Measurements from ENCODE around the gene MYOM1. TPM values are rescaled to one million over a fixed set of nuclear protein-coding genes. Genes with fewer than 3 reads are reported as not detected.

Gene MYOM1
- total RNA-seq, 1 experiment from 2014 or later = 0.92 TPM

DNA sequence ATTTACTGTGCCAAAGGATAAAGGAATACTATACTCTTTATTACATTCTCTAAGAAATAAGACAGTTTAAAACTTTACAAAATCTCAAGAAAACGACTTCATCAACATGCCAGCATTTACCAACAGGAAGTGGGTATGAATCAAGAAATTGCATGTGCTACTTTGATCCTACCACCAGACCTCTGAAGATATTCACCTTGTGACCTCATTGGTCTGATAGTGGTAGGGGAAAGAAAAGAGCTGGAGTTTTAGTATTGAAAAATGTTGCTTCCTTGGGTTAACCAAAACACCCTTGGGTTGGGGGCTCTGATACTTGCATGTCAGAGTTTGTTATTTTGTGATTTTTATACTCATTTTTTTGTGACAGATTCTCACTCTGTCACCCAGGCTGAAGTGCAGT lies 122.7 kb downstream of the MYOM1 start:
- no peak for ATAC-seq
- Histone ChIP-seq H3K9me3 (ENCODE audit: control insufficient read depth, insufficient read depth, low read depth, low read length) (no peaks in the 10 kb centered on the region), H3K27ac (ENCODE audit: low read length) (no peak overlapping the region), H3K36me3 (ENCODE audit: control insufficient read depth, insufficient read depth, low read length) (no peaks in the 10 kb centered on the region), H3K4me3 (ENCODE audit: low read depth in 2 of 2, low read length in 2 of 2) (no peak overlapping the region), H3K27me3 (ENCODE audit: control insufficient read depth, insufficient read depth, low read length) (no peaks in the 10 kb centered on the region), H3K4me1 (ENCODE audit: control insufficient read depth, insufficient read depth, low read length) (peaks cover 8% of the 10 kb centered on the region; the same call in 1 of the 2 replicates)
- in situ Hi-C loops (cut with HindIII; ENCODE audit: low pct_unique_long_range_greater_than_20kb, low sequenced_read_pairs) = no loop called here
- ChIA-PET POLR2A (no interaction called here), CTCF (no interaction called here)
- intact Hi-C loops (cut with micrococcal nuclease; ENCODE audit: unreplicated experiment) = no loop called here
- no peak for DNase-seq (ENCODE audit: low read depth, low spot score)
- TF ChIP-seq, protein P1, sequence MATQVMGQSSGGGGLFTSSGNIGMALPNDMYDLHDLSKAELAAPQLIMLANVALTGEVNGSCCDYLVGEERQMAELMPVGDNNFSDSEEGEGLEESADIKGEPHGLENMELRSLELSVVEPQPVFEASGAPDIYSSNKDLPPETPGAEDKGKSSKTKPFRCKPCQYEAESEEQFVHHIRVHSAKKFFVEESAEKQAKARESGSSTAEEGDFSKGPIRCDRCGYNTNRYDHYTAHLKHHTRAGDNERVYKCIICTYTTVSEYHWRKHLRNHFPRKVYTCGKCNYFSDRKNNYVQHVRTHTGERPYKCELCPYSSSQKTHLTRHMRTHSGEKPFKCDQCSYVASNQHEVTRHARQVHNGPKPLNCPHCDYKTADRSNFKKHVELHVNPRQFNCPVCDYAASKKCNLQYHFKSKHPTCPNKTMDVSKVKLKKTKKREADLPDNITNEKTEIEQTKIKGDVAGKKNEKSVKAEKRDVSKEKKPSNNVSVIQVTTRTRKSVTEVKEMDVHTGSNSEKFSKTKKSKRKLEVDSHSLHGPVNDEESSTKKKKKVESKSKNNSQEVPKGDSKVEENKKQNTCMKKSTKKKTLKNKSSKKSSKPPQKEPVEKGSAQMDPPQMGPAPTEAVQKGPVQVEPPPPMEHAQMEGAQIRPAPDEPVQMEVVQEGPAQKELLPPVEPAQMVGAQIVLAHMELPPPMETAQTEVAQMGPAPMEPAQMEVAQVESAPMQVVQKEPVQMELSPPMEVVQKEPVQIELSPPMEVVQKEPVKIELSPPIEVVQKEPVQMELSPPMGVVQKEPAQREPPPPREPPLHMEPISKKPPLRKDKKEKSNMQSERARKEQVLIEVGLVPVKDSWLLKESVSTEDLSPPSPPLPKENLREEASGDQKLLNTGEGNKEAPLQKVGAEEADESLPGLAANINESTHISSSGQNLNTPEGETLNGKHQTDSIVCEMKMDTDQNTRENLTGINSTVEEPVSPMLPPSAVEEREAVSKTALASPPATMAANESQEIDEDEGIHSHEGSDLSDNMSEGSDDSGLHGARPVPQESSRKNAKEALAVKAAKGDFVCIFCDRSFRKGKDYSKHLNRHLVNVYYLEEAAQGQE (IDR thresholded peaks at IDR 0.05; ENCODE audit: insufficient read depth in 1 of 2, low read depth in 2 of 2, low read length in 1 of 2) = no peak
- TF ChIP-seq, protein P2, sequence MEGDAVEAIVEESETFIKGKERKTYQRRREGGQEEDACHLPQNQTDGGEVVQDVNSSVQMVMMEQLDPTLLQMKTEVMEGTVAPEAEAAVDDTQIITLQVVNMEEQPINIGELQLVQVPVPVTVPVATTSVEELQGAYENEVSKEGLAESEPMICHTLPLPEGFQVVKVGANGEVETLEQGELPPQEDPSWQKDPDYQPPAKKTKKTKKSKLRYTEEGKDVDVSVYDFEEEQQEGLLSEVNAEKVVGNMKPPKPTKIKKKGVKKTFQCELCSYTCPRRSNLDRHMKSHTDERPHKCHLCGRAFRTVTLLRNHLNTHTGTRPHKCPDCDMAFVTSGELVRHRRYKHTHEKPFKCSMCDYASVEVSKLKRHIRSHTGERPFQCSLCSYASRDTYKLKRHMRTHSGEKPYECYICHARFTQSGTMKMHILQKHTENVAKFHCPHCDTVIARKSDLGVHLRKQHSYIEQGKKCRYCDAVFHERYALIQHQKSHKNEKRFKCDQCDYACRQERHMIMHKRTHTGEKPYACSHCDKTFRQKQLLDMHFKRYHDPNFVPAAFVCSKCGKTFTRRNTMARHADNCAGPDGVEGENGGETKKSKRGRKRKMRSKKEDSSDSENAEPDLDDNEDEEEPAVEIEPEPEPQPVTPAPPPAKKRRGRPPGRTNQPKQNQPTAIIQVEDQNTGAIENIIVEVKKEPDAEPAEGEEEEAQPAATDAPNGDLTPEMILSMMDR (IDR thresholded peaks at IDR 0.05) = no peak
- TF ChIP-seq TCF7L2 (IDR thresholded peaks at IDR 0.05; ENCODE audit: low read depth, low read length) = no peak
- no peak for TF ChIP-seq SIN3A (IDR thresholded peaks at IDR 0.05; ENCODE audit: borderline replicate concordance, insufficient read depth, low read depth, low read length)
- TF ChIP-seq POLR2AphosphoS5 (IDR thresholded peaks at IDR 0.05; ENCODE audit: low read depth, low read length) = no peak
- no TSS peak for BruUV-seq (replicated peaks)

- CTCF ChIA-PET = no interaction called here
- POLR2A ChIA-PET = no interaction called here
- Histone ChIP-seq H3K36me3 (ENCODE audit: control insufficient read depth, insufficient read depth, low read length) (no peaks in the 10 kb centered on the region), H3K4me1 (ENCODE audit: control insufficient read depth, insufficient read depth, low read length) (peaks cover 8% of the 10 kb centered on the region; the same call in 1 of the 2 replicates), H3K9me3 (ENCODE audit: control insufficient read depth, insufficient read depth, low read depth, low read length) (no peaks in the 10 kb centered on the region), H3K27me3 (ENCODE audit: control insufficient read depth, insufficient read depth, low read length) (no peaks in the 10 kb centered on the region), H3K4me3 (ENCODE audit: low read depth in 2 of 2, low read length in 2 of 2) (no peak overlapping the region), H3K27ac (ENCODE audit: low read length) (no peak overlapping the region)
- in situ Hi-C loops (cut with HindIII; ENCODE audit: low pct_unique_long_range_greater_than_20kb, low sequenced_read_pairs) = no loop called here
- DNase-seq (ENCODE audit: low read depth, low spot score) = no peak
- no TSS peak for BruUV-seq (replicated peaks)
- no peak for ATAC-seq
- TF ChIP-seq, protein P2 (IDR thresholded peaks at IDR 0.05) = no peak
- intact Hi-C loops (cut with micrococcal nuclease; ENCODE audit: unreplicated experiment) = no loop called here
Measured at GRCh38 chr18:3095921-3096320, 123.8 kb downstream of the MYOM1 start.

DNA sequence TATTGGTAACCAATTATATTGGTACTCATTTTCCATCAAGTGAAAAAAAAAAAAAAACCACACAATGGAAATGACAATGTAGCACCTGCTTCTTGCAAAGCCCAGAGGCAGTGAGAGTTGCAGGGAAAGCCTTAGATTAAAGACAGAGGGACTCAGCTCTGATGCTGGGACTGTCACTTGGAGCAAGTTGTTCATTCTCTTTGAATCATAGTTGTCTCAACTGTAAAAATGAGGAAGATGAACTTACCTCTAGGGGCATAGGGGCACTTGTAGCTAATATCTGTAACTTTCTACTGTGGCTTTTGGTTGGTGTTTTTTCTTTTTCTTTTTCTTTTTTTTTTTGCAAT lies 125.5 kb downstream of the MYOM1 start:
- ChIA-PET POLR2A (interaction anchor here (0.7 kb wide), 1 partner anchor 314 kb away, joined by 4 read pairs; no protein-coding TSS in a partner anchor), CTCF (interaction anchor here (0.7 kb wide), 1 partner anchor 61 kb away, joined by 6 read pairs; no protein-coding TSS in a partner anchor)
- Histone ChIP-seq H3K4me3 (ENCODE audit: low read depth in 2 of 2, low read length in 2 of 2) (no peak overlapping the region), H3K4me1 (ENCODE audit: control insufficient read depth, insufficient read depth, low read length) (peaks cover 8% of the 10 kb centered on the region; the same call in 1 of the 2 replicates), H3K36me3 (ENCODE audit: control insufficient read depth, insufficient read depth, low read length) (no peaks in the 10 kb centered on the region), H3K27ac (ENCODE audit: low read length) (no peak overlapping the region), H3K9me3 (ENCODE audit: control insufficient read depth, insufficient read depth, low read depth, low read length) (no peaks in the 10 kb centered on the region), H3K27me3 (ENCODE audit: control insufficient read depth, insufficient read depth, low read length) (no peaks in the 10 kb centered on the region)
- DNase-seq (ENCODE audit: low read depth, low spot score) (no peak), ATAC-seq (no peak)
- BruUV-seq (replicated peaks) = no TSS peak
- TF ChIP-seq POLR2AphosphoS5 (IDR thresholded peaks at IDR 0.05; ENCODE audit: low read depth, low read length) = no peak
- TF ChIP-seq TCF7L2 (IDR thresholded peaks at IDR 0.05; ENCODE audit: low read depth, low read length) = no peak
- TF ChIP-seq SIN3A (IDR thresholded peaks at IDR 0.05; ENCODE audit: borderline replicate concordance, insufficient read depth, low read depth, low read length) = no peak
- TF ChIP-seq, protein P1 (IDR thresholded peaks at IDR 0.05; ENCODE audit: insufficient read depth in 1 of 2, low read depth in 2 of 2, low read length in 1 of 2) = no peak
- TF ChIP-seq, protein P2 (IDR thresholded peaks at IDR 0.05) = no peak
- intact Hi-C loops (cut with micrococcal nuclease; ENCODE audit: unreplicated experiment) (no loop called here), in situ Hi-C loops (cut with HindIII; ENCODE audit: low pct_unique_long_range_greater_than_20kb, low sequenced_read_pairs) (no loop called here)
